Loucy (cell line): ENCODE data around the gene ZNF593.

ENCODE experiments used
- CTCF ChIP-seq: fragments of 200-600 bp; sonication (generic); conservative IDR thresholded peaks from 2 replicates; pipeline ENCODE4 v1.5.1; 2014; ENCODE audit warnings: mild to moderate bottlenecking, antibody characterized with exemption, low read length
- EZH2phosphoT487 ChIP-seq: fragments of 200-600 bp; IDR thresholded peaks from 2 replicates; pipeline ENCODE4 v1.6.1; 2018; ENCODE audit warnings: antibody characterized with exemption, mild to moderate bottlenecking, moderate library complexity, borderline replicate concordance

- TF ChIP-seq CTCF: no peak
- TF ChIP-seq EZH2phosphoT487: no peak
These were observed 14.1 kb upstream of the ZNF593 start for GRCh38 chr1:26155370-26156284.
